Stimulated activated CD8-positive, alpha-beta memory T cell treated with anti-CD3 and anti-CD28 coated beads, Interleukin-2, amount 100 ng/mL, for 48 hours (primary cell): ENCODE measurements around the gene CCDC116.
"Not testable (repeated sequence)": the region's sequence is repeated elsewhere in the genome, so short reads cannot be mapped to it uniquely, and the experiment has no call there.

Experiments
- DNase-seq, 2 donors: peaks; one replicate each; pipeline ENCODE4 v3.0.0-alpha.2; 2020; ENCODE audit warnings: low read depth in 2 of 2

CCDC116 gene

GRCh38 chr22:21632237-21632895 is at the start of gene CCDC116:
TSS of gene CCDC116 (plus strand) at chr22:21632760. CDS start at chr22:21633182, 422 bp downstream.
- peak; percentile 60 to 63 for DNase-seq

GRCh38 chr22:21582801-21583740 is 49.5 kb upstream of the CCDC116 start:
- DNase-seq, result no peak

- DNase-seq, result no peak
Measured at GRCh38 chr22:21585389-21585788, 47.2 kb upstream of the CCDC116 start.

- peak; percentile 8 to 26 for DNase-seq
Measured at GRCh38 chr22:21587803-21588611, 44.6 kb upstream of the CCDC116 start.

- DNase-seq, result no peak
Measured at GRCh38 chr22:21589396-21589795, 43.2 kb upstream of the CCDC116 start.

GRCh38 chr22:21590809-21591641 is 41.5 kb upstream of the CCDC116 start:
- DNase-seq, result no peak

- no peak for DNase-seq
Measured at GRCh38 chr22:21591695-21592094, 40.9 kb upstream of the CCDC116 start.

GRCh38 chr22:21592422-21592821 is 40.1 kb upstream of the CCDC116 start:
- no peak for DNase-seq

GRCh38 chr22:21593406-21594232 is 38.9 kb upstream of the CCDC116 start:
- DNase-seq, result no peak

GRCh38 chr22:21594865-21595452 is 37.6 kb upstream of the CCDC116 start:
- no peak for DNase-seq

- not testable (repeated sequence) for DNase-seq
Measured at GRCh38 chr22:21596356-21597135, 36.0 kb upstream of the CCDC116 start.

GRCh38 chr22:21598302-21598701 is 34.3 kb upstream of the CCDC116 start:
- no peak for DNase-seq

GRCh38 chr22:21599053-21599893 is 33.3 kb upstream of the CCDC116 start:
- DNase-seq, result no peak

GRCh38 chr22:21602579-21602978 is 30.0 kb upstream of the CCDC116 start:
- DNase-seq, result no peak

- DNase-seq, result no peak
Measured at GRCh38 chr22:21603973-21604372, 28.6 kb upstream of the CCDC116 start.

GRCh38 chr22:21605887-21606564 is 26.5 kb upstream of the CCDC116 start:
- DNase-seq, result no peak

- DNase-seq, result no peak
Measured at GRCh38 chr22:21606775-21607174, 25.8 kb upstream of the CCDC116 start.
